HepG2 (cell line): ENCODE results near the gene CLDN5. TPM values are rescaled to one million over a fixed set of nuclear protein-coding genes. Genes with fewer than 3 reads are reported as not detected.
A peak's percentile ranks its signal among the peaks of the same experiment; 100 is the strongest.

ENCODE experiments used
- AGO2 ChIP-seq: fragments of 200-400 bp; formaldehyde crosslinking; optimal IDR thresholded peaks from 2 replicates; pipeline ENCODE3; 2017; ENCODE audit warnings: mild to moderate bottlenecking, low read depth, low read length, moderate library complexity
- BHLHE40 ChIP-seq: IDR thresholded peaks from 2 replicates; pipeline ENCODE4 v1.6.1; 2011; ENCODE audit warnings: low read length, improper control_type of control experiment
- CREB3 ChIP-seq: sonication (generic); formaldehyde crosslinking; IDR thresholded peaks from 2 replicates; pipeline ENCODE4 v1.5.0; 2020; ENCODE audit warnings: missing genetic modification reagents
- FLYWCH1 ChIP-seq: sonication (generic); formaldehyde crosslinking; IDR thresholded peaks from 2 replicates; pipeline ENCODE4 v1.8.1; 2023; ENCODE audit warnings: mild to moderate bottlenecking, missing genetic modification reagents
- LRRFIP1 ChIP-seq: sonication (generic); formaldehyde crosslinking; conservative IDR thresholded peaks from 2 replicates; pipeline ENCODE4 v1.4.0; 2020; ENCODE audit warnings: missing genetic modification reagents
- MAF1 ChIP-seq: sonication (generic); formaldehyde crosslinking; IDR thresholded peaks from 2 replicates; pipeline ENCODE4 v1.5.0; 2020; ENCODE audit warnings: missing genetic modification reagents, borderline replicate concordance
- MAFF ChIP-seq: IDR thresholded peaks from 2 replicates; pipeline ENCODE4 v1.6.1; 2011; ENCODE audit warnings: low read depth, low read length, improper control_type of control experiment
- MXD4 ChIP-seq: IDR thresholded peaks from 2 replicates; pipeline ENCODE4 v1.6.1; 2016; ENCODE audit warnings: mild to moderate bottlenecking, missing biosample characterization, missing genetic modification reagents
- PRPF4 ChIP-seq: fragments of 200-400 bp; formaldehyde crosslinking; IDR thresholded peaks from 2 replicates; pipeline ENCODE4 v1.6.1; 2016; ENCODE audit warnings: low read length, low read depth; ENCODE audit not compliant: poor library complexity, severe bottlenecking
- SATB2 ChIP-seq: sonication (generic); formaldehyde crosslinking; IDR thresholded peaks from 2 replicates; pipeline ENCODE4 v1.5.0; 2020; ENCODE audit warnings: missing genetic modification reagents
- SPEN ChIP-seq: sonication (generic); formaldehyde crosslinking; IDR thresholded peaks from 2 replicates; pipeline ENCODE4 v1.5.1; 2020; ENCODE audit warnings: low read depth, mild to moderate bottlenecking, missing genetic modification reagents
- ZNF546 ChIP-seq: sonication (generic); formaldehyde crosslinking; conservative IDR thresholded peaks from 2 replicates; pipeline ENCODE4 v1.8.1; 2023; ENCODE audit warnings: mild to moderate bottlenecking, missing genetic modification reagents
- ZNF556 ChIP-seq: sonication (generic); formaldehyde crosslinking; IDR thresholded peaks from 2 replicates; pipeline ENCODE4 v1.4.0; 2020; ENCODE audit warnings: mild to moderate bottlenecking, missing genetic modification reagents, borderline replicate concordance
- ZNF558 ChIP-seq: sonication (generic); formaldehyde crosslinking; IDR thresholded peaks from 2 replicates; pipeline ENCODE4 v1.9.0; 2022; ENCODE audit warnings: mild to moderate bottlenecking, missing genetic modification reagents, borderline replicate concordance
- polyA plus RNA-seq, 8 experiments: library from polyadenylated mRNA; depleted of rRNA in 3 of 8; stranded (reverse) in 7 of 8; unstranded in 1 of 8; fragments of >200 nt; fragmentation: Illumina TruSeq in 4 of 8; extraction: Trizol in 4 of 8; gene quantifications; 2 replicates each; pipeline versions ENCODE4 v1.2.1 to v1.2.3, GENCODE V29; 2011 to 2016; ENCODE audit warnings: low read depth in 4 of 8, missing spikeins in 1 of 8, mixed read lengths in 1 of 8; ENCODE audit not compliant: insufficient read depth in 1 of 8
- total RNA-seq, 5 experiments: library from RNA; depleted of rRNA; stranded (reverse); fragments of >200 nt; fragmentation: Illumina TruSeq; extraction: Trizol; gene quantifications; 2 replicates each; pipeline ENCODE4 v1.2.3, GENCODE V29; 2016; ENCODE audit warnings: low read depth in 1 of 5
- TF ChIP-seq, protein P1 (sequence below): sonication (generic); formaldehyde crosslinking; IDR thresholded peaks from 2 replicates; pipeline ENCODE4 v1.5.0; 2020; ENCODE audit warnings: mild to moderate bottlenecking, missing genetic modification reagents
- TF ChIP-seq, protein P2 (sequence below): sonication (generic); formaldehyde crosslinking; IDR thresholded peaks from 2 replicates; pipeline ENCODE4 v1.5.0; 2020; ENCODE audit warnings: missing genetic modification reagents

CLDN5 gene
- total and polyA plus RNA-seq, 2 of the 13 experiments (the other 11 are each of a cell fraction or from before 2014, with no cell fraction given): not detected

GRCh38 chr22:19479355-19480172 is 44.6 kb downstream of the CLDN5 start, which contains the start of gene CDC45 (continued):
- TF ChIP-seq, protein P1, sequence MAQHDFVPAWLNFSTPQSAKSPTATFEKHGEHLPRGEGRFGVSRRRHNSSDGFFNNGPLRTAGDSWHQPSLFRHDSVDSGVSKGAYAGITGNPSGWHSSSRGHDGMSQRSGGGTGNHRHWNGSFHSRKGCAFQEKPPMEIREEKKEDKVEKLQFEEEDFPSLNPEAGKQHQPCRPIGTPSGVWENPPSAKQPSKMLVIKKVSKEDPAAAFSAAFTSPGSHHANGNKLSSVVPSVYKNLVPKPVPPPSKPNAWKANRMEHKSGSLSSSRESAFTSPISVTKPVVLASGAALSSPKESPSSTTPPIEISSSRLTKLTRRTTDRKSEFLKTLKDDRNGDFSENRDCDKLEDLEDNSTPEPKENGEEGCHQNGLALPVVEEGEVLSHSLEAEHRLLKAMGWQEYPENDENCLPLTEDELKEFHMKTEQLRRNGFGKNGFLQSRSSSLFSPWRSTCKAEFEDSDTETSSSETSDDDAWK: no peak
- TF ChIP-seq LRRFIP1 (CRISPR knock-in tag) (no peak), PRPF4 (no peak), MXD4 (peak; percentile 76), BHLHE40 (no peak), MAFF (no peak), CREB3 (CRISPR knock-in tag) (no peak), ZNF556 (CRISPR knock-in tag) (no peak), ZNF546 (CRISPR knock-in tag) (no peak), ZNF558 (CRISPR knock-in tag) (no peak), MAF1 (no peak), SATB2 (CRISPR knock-in tag) (no peak; the same call in 1 of the 2 replicates), SPEN (no peak; the same call in 1 of the 2 replicates), FLYWCH1 (CRISPR knock-in tag) (no peak), AGO2 (no peak)
- TF ChIP-seq, protein P2, sequence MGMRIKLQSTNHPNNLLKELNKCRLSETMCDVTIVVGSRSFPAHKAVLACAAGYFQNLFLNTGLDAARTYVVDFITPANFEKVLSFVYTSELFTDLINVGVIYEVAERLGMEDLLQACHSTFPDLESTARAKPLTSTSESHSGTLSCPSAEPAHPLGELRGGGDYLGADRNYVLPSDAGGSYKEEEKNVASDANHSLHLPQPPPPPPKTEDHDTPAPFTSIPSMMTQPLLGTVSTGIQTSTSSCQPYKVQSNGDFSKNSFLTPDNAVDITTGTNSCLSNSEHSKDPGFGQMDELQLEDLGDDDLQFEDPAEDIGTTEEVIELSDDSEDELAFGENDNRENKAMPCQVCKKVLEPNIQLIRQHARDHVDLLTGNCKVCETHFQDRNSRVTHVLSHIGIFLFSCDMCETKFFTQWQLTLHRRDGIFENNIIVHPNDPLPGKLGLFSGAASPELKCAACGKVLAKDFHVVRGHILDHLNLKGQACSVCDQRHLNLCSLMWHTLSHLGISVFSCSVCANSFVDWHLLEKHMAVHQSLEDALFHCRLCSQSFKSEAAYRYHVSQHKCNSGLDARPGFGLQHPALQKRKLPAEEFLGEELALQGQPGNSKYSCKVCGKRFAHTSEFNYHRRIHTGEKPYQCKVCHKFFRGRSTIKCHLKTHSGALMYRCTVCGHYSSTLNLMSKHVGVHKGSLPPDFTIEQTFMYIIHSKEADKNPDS: no peak
